ENCODE measurements around the gene CDT1.

CDT1 gene

DNA sequence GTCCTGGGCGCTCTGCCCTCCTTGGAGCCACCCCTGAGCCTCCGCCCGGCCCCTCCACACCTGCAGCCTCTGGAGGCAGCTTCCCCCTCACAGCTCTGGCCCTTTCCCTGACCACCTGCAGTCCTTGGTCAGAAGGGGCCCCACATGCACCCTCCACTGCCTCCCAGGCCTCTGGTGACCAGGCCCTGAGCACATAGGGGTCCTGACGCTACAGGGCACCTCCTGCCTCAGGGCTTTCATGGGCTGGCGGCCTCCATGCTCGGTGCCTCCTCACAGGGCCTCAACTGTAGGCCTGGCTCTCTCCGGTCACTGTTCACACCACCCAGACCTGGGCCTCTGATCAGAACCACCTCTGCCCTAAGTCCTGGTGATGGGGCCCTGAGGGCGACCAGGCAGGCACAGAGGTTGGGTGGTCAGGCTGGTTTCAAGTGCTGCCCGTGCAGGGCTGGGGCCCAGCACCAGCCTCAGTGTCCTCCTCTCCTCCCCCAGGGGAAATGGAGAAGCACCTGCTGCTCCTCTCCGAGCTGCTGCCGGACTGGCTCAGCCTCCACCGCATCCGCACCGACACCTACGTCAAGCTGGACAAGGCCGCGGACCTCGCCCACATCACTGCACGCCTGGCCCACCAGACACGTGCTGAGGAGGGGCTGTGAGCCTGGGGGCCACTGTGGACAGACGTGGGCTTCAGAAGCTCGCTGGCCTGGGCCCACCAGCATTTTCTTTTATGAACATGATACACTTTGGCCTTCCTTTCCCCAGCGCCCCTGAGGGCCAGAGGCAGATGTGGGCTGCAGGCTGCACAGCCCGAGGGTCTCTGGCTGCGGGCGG is 4.3 kb downstream of the CDT1 start:
- no peak for DNase-seq (ENCODE audit: low read depth)
- H3K4me3 ChIP-seq (ENCODE audit: low read length): no peak overlapping the region
- TF ChIP-seq, protein P1, sequence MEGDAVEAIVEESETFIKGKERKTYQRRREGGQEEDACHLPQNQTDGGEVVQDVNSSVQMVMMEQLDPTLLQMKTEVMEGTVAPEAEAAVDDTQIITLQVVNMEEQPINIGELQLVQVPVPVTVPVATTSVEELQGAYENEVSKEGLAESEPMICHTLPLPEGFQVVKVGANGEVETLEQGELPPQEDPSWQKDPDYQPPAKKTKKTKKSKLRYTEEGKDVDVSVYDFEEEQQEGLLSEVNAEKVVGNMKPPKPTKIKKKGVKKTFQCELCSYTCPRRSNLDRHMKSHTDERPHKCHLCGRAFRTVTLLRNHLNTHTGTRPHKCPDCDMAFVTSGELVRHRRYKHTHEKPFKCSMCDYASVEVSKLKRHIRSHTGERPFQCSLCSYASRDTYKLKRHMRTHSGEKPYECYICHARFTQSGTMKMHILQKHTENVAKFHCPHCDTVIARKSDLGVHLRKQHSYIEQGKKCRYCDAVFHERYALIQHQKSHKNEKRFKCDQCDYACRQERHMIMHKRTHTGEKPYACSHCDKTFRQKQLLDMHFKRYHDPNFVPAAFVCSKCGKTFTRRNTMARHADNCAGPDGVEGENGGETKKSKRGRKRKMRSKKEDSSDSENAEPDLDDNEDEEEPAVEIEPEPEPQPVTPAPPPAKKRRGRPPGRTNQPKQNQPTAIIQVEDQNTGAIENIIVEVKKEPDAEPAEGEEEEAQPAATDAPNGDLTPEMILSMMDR (conservative IDR thresholded peaks at IDR 0.05; ENCODE audit: low read depth, low read length): no peak

DNA sequence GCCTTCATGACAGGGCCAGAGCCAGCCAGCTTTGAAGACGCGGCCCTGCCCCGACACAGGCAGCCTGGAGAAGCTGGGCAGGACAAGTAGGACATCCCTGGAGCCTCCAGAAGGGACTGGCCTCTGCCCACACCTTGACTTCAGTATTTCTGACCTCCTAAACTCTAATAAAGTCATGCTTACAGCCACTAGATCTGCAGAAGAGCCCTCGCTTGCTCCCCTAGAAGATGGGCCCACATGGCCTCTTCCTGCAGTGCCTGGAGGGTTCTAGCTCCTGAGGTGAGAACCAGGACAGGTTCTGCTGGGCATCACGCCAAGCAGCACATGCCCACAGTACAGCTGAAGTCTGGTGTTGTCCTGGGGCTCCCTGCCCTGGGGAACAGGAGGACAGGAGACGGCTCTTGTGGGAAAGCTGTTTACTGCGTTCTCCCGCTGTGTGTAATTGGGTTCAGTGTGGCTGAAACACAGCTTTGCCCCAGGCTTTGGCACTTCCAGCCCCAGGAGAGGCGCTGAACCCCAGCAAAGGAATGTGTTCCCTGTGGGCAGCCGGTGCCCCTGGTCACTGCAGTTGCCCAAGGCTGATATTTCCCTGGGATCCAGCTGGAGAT is 5.6 kb downstream of the CDT1 start:
- H3K4me3 ChIP-seq (ENCODE audit: low read length): no peak overlapping the region
- TF ChIP-seq, protein P1 (conservative IDR thresholded peaks at IDR 0.05; ENCODE audit: low read depth, low read length): no peak
- no peak for DNase-seq (ENCODE audit: low read depth)

DNA sequence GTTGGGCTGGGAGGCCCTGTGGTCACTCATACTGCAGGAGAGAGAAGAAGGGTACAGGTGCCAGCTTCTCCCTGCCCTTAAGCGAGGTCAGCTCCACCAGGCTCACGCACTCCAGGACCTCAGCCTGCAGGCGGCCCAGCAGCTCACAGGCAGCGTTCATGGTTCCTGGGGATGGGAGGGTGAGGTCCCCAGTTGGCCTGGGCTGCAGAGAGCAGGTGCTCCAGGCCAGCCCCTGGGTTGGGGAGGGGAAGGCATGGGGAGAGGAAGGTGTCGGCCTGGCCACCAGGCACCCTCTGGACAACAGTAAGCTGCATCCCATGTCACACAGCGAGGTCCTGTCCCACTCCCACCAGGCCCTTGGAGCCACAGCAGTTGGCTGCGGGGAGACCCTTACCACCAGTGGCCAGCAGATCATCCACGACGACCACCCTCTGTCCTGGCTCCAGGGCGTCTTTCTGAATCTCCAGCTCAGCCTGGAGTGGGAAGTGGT is 6.1 kb downstream of the CDT1 start:
- H3K4me3 ChIP-seq (ENCODE audit: low read length): no peak overlapping the region
- TF ChIP-seq, protein P1 (conservative IDR thresholded peaks at IDR 0.05; ENCODE audit: low read depth, low read length): no peak
- DNase-seq (ENCODE audit: low read depth): no peak

DNA sequence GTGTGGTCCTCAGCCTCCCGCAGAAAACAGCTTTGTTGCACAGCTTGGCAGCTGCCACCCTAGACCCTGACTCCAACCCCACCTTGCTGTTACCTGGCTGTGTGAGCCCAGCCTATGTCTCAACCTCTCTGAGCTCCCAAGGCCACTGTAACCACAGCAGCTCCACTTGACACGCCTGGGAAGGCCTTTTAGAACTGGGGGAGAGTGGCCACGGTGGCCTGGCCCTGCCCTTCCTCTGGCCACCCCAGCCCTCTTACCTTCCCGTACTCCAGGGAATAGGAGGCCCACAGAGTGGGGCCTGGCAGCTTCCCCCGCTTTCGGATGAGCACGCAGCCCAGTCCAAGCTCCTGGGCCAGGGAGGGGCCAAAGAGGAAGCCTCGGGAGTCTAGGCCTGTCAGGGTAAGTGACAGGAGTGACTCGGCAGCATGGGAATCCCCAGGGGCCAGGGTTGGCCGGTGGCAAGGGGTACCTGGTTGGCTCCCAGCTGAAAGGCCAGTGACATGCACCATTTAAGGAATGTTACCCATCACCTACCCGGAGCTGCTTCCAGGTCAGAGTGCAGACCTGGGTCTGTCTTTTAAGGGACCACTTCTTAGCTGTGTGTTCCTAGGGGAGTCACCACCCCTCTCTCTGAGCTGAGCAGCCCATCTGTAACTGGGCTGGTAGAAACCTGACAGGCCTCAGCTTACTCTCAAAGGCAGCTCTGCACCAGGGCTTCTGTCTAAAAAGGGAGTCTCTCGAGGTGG is 6.8 kb downstream of the CDT1 start:
- DNase-seq (ENCODE audit: low read depth): no peak
- TF ChIP-seq, protein P1 (conservative IDR thresholded peaks at IDR 0.05; ENCODE audit: low read depth, low read length): no peak
- peak overlapping the region; percentile 54 for H3K4me3 ChIP-seq (ENCODE audit: low read length)

DNA sequence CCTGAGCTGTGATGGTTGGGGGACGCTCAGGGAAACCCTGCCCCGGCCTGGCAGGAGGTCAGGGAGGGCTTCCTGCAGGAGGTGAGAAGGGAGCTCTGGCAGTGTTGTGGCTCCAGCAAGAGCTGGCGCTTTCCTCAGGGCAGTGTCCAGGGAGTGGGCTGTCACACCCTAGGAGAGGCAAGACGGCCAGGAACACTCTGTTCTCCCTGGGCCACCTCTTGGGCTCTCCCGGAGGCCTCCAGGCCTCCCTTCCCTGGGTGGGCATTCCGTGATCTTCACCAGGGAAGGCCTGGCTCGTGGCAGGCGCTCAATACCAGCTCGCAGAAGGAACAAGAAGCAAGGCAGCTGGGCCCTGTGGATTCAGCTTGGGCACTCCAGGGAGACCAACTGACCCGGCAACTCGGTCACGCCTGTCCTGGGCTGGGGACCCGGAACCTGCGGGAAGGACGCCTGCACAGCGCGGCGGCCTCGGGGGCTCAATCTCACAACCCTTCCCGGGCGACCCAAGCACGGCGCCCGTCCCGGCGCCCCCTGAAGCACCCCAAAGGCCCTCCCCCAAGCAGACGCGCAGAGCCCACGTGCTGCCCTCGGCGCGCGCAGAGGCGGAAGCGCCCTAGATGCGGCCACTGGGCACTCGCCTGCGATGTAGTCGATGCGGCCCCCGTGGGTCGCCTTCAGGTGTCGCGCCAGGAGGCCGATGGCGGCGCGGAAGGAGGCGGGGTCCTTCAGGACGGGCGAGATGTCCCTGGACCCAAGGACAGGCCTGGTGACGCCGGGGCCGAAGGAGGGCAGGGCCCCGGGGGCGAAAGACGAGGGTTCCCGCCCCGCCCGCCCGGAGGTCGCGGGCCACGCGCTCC is 7.6 kb downstream of the CDT1 start:
- DNase-seq (ENCODE audit: low read depth): peak; percentile 32
- H3K4me3 ChIP-seq (ENCODE audit: low read length): peak overlapping the region; percentile 54
- TF ChIP-seq, protein P1 (conservative IDR thresholded peaks at IDR 0.05; ENCODE audit: low read depth, low read length): no peak

DNA sequence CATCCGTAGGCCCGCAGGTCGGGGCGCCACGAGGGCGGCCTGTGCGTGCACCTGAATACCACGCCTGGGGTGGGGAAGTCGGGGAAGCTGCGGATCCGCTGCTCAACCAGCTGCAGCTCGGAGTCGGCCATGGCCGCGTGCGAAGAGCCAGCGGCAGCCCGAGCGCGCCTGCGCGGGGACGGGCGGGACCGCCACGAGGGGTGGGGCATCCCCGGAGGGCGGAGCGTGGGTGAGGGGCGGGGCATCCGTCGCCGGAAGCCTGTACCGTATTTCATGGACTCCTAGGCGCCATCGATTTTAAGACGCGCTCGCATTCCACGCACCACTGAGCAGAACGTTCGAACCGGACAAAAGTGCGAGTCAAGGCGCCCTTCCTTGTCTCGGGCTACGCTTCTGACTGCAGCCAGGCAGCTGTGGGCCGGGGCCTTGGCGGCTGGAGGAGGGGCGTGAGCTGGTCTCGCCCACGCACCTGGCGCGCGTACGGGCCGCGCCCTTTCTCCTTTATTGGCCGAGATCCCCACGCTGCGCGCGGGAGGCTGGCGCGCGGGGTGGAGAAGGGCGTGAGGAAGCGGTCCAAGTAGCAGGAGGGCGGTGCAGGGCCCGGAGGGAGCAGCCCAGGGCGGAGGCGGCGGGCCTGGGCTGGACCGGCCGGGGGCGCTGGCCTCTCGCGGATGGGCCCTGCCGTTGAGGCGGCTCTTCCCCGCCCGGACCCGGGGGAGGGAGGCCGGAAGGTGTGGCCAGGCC is 8.4 kb downstream of the CDT1 start, which contains the start of gene APRT:
Gene APRT (minus strand): TSS at position 160 of the 744 bp plus-strand sequence. CDS start 29 bp downstream, at position 131.
- peak; percentile 60 for DNase-seq (ENCODE audit: low read depth)
- TF ChIP-seq, protein P1 (conservative IDR thresholded peaks at IDR 0.05; ENCODE audit: low read depth, low read length): no peak
- peak within 1 kb of the TSS; percentile 55 for H3K4me3 ChIP-seq (ENCODE audit: low read length)

Data from retinal pigment epithelial cell (primary cell).